ENCODE results near the gene TUBGCP2. TPM values are rescaled to one million over a fixed set of nuclear protein-coding genes. Genes with fewer than 3 reads are reported as not detected.
A peak's percentile ranks its signal among the peaks of the same experiment; 100 is the strongest.

TUBGCP2 gene
- total and polyA plus RNA-seq, 2 of the 13 experiments (the other 11 are each of a cell fraction or from before 2014, with no cell fraction given), result 21.3 to 34.5 TPM

GRCh38 chr10:133347710-133348517 lies 39.2 kb upstream of the TUBGCP2 start (continued):
- TF ChIP-seq ZNF841 (CRISPR knock-in tag; IDR thresholded peaks at IDR 0.05; ENCODE audit: borderline replicate concordance) (no peak), KDM6A (CRISPR knock-in tag; IDR thresholded peaks at IDR 0.05; ENCODE audit: low read depth) (0 out of 2 replicates have a peak, but pooled peaks have one; percentile 45), SMARCE1 (IDR thresholded peaks at IDR 0.05; ENCODE audit: borderline replicate concordance) (no peak), MLLT10 (CRISPR knock-in tag; IDR thresholded peaks at IDR 0.05) (no peak), RAD21 (CRISPR knock-in tag; IDR thresholded peaks at IDR 0.05) (peak; percentile 38), AFF4 (CRISPR knock-in tag; IDR thresholded peaks at IDR 0.05) (no peak), RERE (CRISPR knock-in tag; IDR thresholded peaks at IDR 0.05; ENCODE audit: low read depth) (no peak), ZNF367 (CRISPR knock-in tag; IDR thresholded peaks at IDR 0.05; ENCODE audit: borderline replicate concordance) (no peak), ESRRA (CRISPR knock-in tag; IDR thresholded peaks at IDR 0.05; ENCODE audit: low read depth) (peak; percentile 65; the same call in 1 of the 2 replicates), CHD4 (IDR thresholded peaks at IDR 0.05; ENCODE audit: borderline replicate concordance, low read length) (peak; percentile 69; the same call in 1 of the 2 replicates), CSRNP1 (CRISPR knock-in tag; IDR thresholded peaks at IDR 0.05) (no peak), NFRKB (IDR thresholded peaks at IDR 0.05) (no peak), JUN (CRISPR knock-in tag; IDR thresholded peaks at IDR 0.05) (peak; percentile 67; the same call in 1 of the 2 replicates)
